ENCODE measurements around the gene ACTL6B.

The ACTL6B gene

DNA sequence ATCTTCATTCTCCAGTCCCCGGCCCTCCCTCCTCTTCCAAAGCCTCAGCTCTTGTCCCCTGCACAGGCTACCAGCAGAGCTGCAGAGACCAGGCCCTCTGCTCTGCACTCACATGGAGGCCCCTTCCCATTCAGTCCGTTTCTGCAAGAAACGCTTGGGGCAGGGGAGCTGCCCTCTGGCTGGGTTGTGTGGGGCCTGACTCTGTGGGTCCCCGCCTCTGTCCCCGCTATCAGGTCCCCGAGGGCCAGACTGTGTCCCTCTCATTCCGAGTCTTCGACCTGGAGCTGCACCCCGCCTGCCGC, 52.6 kb downstream of the ACTL6B start:
- in situ Hi-C loops (cut with HindIII; ENCODE audit: low sequenced_read_pairs) = no loop called here

DNA sequence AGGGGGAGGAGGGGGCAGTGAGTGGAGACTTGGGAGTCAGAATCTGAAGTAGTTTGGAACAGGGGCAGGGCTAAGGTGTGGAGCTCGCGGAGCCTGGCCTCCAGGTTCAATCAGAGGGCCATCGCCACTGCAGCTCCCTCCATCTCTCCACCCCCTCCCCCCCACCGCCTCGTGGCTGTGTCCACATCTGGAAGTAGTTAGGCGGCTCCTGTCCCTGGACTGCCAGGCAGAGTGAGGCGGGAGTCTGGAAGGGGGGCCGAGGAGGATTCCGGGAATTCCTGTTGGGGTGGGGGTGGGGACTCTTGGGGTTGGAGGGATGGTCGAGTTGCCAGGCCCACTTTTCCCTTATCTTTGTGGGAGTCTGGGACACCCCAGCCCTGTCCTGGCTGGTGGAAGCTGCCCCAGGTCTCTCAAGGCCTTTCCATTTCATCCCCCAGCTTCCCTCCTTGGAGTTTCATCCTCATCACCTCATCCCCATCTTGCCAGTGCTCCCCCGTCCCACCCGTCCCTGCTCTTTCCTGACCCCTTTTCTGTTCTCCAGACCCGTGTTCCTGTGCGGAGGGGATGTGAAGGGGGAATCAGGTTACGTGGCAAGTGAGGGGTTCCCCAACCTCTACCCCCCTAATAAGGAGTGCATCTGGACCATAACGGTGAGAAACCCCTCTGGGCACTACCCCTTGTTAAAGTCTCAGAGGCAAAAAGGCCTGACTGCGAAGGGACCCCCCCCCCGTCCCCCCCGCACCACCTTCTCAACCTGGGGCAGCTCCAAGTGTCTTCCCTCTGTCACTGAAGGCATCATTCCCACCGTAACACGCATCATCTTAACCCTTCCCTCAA, 53.1 kb downstream of the ACTL6B start:
- in situ Hi-C loops (cut with HindIII; ENCODE audit: low sequenced_read_pairs) = no loop called here

DNA sequence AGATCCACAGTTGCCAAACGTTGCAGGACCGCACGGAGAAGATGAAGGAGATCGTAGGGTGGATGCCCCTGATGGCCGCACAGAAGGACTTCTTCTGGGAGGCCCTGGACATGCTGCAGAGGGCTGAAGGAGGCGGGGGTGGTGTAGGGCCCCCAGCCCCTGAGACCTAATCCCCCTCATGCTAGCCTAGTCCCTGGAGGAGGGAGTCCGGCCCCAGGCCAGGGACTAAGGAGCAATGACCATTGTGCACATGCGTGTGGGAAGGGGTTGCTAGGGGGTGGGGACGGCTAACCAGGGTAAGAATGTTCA, 55.6 kb downstream of the ACTL6B start:
- in situ Hi-C loops (cut with HindIII; ENCODE audit: low sequenced_read_pairs) = no loop called here

DNA sequence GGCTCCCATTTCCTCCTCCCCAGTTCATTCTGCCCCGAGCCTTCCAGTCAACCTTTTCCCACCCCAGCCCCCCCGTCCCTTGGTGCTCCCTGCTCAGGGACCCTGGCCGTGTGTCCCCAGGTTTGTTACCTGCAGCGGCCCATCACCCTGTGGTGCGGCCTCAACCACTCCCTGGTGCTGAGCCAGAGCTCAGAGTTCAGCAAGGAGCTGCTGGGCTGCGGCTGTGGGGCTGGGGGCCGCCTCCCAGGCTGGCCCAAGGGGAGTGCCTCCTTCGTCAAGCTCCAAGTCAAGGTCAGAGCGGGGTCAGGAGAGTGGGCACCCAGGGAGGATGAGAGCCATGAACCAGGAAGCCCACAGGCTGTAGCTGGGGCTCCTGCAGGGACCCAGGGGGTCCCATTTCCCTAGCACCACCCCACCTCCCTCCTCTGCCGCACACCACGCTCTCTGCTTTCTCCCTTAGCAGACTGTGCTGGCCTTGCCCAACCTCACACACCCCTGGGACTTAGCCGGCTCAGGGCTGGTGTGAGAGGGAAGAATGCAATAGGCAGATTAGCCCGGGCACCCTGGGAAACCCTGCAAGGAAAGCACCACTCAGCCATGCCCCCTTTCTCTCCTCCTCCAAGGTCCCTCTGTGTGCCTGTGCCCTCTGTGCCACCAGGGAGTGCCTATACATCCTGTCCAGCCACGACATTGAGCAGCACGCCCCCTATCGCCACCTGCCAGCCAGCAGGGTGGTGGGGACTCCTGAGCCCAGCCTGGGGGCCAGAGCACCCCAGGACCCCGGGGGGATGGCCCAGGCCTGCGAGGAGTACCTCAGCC, 56.1 kb downstream of the ACTL6B start:
- in situ Hi-C loops (cut with HindIII; ENCODE audit: low sequenced_read_pairs) = no loop called here

DNA sequence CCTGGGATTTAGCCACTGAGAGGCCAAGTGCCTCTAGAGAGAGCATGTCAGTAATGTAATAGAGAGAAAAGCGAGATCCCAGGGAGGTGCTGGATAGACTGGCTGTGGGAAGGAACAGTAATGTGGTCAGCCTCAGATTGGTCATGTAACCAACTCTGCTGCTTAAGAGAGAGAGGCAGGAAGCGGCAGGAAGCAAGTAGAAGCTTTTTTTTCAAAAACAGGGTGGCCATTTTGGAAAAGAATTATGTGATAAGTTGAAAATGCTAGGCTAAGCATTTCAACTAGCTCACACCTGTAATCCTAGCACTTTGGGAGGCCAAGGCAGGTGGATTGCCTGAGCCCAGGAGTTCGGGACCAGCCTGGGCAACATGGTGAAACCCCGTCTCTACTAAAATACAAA, 57.8 kb downstream of the ACTL6B start:
- in situ Hi-C loops (cut with HindIII; ENCODE audit: low sequenced_read_pairs) = no loop called here

DNA sequence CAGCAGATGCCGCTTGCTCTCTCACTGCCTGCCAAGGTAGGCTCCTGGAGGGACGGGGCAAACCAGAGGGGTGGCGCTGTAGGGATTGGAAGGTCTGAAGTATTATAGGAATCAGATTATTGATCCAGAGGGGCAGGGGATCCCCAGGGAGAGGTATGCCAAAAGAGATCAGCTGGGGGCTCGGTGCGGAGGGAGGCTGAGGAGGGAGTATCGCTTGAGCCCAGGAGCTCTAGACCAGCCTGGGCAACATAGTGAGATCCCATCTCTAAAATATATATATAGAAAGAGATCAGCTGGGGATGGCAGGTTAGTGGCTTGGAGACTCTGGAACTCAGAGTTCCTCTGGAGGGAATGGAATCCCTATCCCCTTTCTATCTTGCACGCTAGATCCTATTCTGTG, 61.1 kb downstream of the ACTL6B start:
- in situ Hi-C loops (cut with HindIII; ENCODE audit: low sequenced_read_pairs) = no loop called here
